CD8-positive, alpha-beta memory T cell (primary cell): Measurements from ENCODE around the gene CAPSL. TPM values are rescaled to one million over a fixed set of nuclear protein-coding genes. Genes with fewer than 3 reads are reported as not detected.

Experiments
- polyA plus RNA-seq: library from polyadenylated mRNA; unstranded; fragments of 300-500 nt; fragmentation: Illumina TruSeq; gene quantifications from one replicate; pipeline ENCODE4 v1.2.3, GENCODE V29; 2021
- total RNA-seq, 2 experiments: library from RNA; stranded (reverse); gene quantifications; one replicate each; pipeline ENCODE4 v1.2.3, GENCODE V29; 2021

CAPSL gene
- total and polyA plus RNA-seq, 3 experiments from 2014 or later, result 0.40 to 0.59 TPM; not detected in 1

Other genes starting within 250 kb of the CAPSL start
- 100 to 1,000 TPM; 272 to 289 TPM for gene IL7R, start 81.7 kb downstream of the CAPSL start, total RNA-seq
- gene IL7R, start 81.7 kb downstream of the CAPSL start, polyA plus RNA-seq, result 761 TPM
- not detected for gene UGT3A1, start 52.8 kb upstream of the CAPSL start, total RNA-seq
- gene UGT3A1, start 52.8 kb upstream of the CAPSL start, polyA plus RNA-seq, result not detected
- gene UGT3A2, start 128.3 kb upstream of the CAPSL start, total RNA-seq, result not detected
- gene UGT3A2, start 128.3 kb upstream of the CAPSL start, polyA plus RNA-seq, result 1.1 TPM
- gene LMBRD2, start 213.3 kb upstream of the CAPSL start, total RNA-seq, result 10 to 100 TPM in 1 of 2 experiments, 1 to 10 TPM in 1; 9.3 to 11.4 TPM
- gene LMBRD2, start 213.3 kb upstream of the CAPSL start, polyA plus RNA-seq, result 5.8 TPM
- gene SKP2, start 213.5 kb upstream of the CAPSL start, total RNA-seq, result 10 to 100 TPM; 52.8 to 56.4 TPM
- gene SKP2, start 213.5 kb upstream of the CAPSL start, polyA plus RNA-seq, result 15.6 TPM